PC-3 (cell line): ENCODE measurements around the gene F12. TPM values are rescaled to one million over a fixed set of nuclear protein-coding genes. Genes with fewer than 3 reads are reported as not detected.
"Not testable (repeated sequence)": the region's sequence is repeated elsewhere in the genome, so short reads cannot be mapped to it uniquely, and the experiment has no call there.

Experiments
- ATAC-seq: fragments of 200-7000 bp; cut with Tn5 transposase; 2 replicates; pipeline ENCODE4 v1.9.1; 2020; ENCODE audit warnings: mild to moderate bottlenecking, moderate library complexity
- BruUV-seq: library from RNA; stranded (reverse); fragments of 400-500 nt; replicated peaks from 2 replicates; lab custom pipeline; 2021; lab: Mats Ljungman, UMichigan
- CTCF ChIA-PET: fragments of 300-600 bp; sonication (Branson Sonifier 250); formaldehyde crosslinking; loops from one replicate; lab custom pipeline; 2022; ENCODE audit warnings: antibody characterized with exemption; lab: Charles Lee
- POLR2A ChIA-PET: fragments of 300-600 bp; sonication (Branson Sonifier 250); formaldehyde crosslinking; loops from one replicate; lab custom pipeline; 2022; ENCODE audit warnings: antibody characterized with exemption; ENCODE audit not compliant: unreplicated experiment; lab: Charles Lee
- DNase-seq: peaks from one replicate; pipeline ENCODE4 v3.0.0-alpha.2; 2015
- H2AFZ ChIP-seq: fragments of 300-600 bp; sonication (generic); 2 replicates; pipeline ENCODE4 v1.6.0; 2016; ENCODE audit warnings: antibody characterized with exemption, low read length
- H3F3A ChIP-seq: fragments of 300-600 bp; sonication (generic); one replicate; pipeline ENCODE4 v1.6.0; 2017; ENCODE audit warnings: antibody characterized with exemption, low read length, control low read depth, mild to moderate bottlenecking; ENCODE audit not compliant: unreplicated experiment
- H3K27ac ChIP-seq: fragments of 300-600 bp; sonication (generic); 2 replicates; pipeline ENCODE4 v1.5.1; 2016; ENCODE audit warnings: mild to moderate bottlenecking, low read length
- H3K27me3 ChIP-seq: fragments of 300-600 bp; sonication (generic); 2 replicates; pipeline ENCODE4 v1.6.1; 2016; ENCODE audit warnings: low read length, mixed read lengths
- H3K36me3 ChIP-seq: fragments of 300-600 bp; sonication (generic); 2 replicates; pipeline ENCODE4 v1.6.1; 2016; ENCODE audit warnings: low read depth, mixed run types, low read length, mixed read lengths
- H3K4me1 ChIP-seq: fragments of 300-600 bp; sonication (generic); 2 replicates; pipeline ENCODE4 v1.5.1; 2016; ENCODE audit warnings: low read length; ENCODE audit not compliant: insufficient read depth
- H3K4me2 ChIP-seq: fragments of 300-600 bp; sonication (generic); 2 replicates; pipeline ENCODE4 v1.6.0; 2016; ENCODE audit warnings: low read length
- H3K4me3 ChIP-seq: fragments of 300-600 bp; sonication (generic); 2 replicates; pipeline ENCODE4 v1.5.1; 2016; ENCODE audit warnings: mild to moderate bottlenecking, low read length, mixed read lengths
- H3K79me2 ChIP-seq: fragments of 300-600 bp; sonication (generic); 2 replicates; pipeline ENCODE4 v1.6.1; 2017; ENCODE audit warnings: low read length, mixed read lengths
- H3K9ac ChIP-seq: fragments of 300-600 bp; sonication (generic); 2 replicates; pipeline ENCODE4 v1.6.0; 2016; ENCODE audit warnings: mild to moderate bottlenecking, low read length
- H3K9me2 ChIP-seq: fragments of 300-600 bp; sonication (generic); replicated peaks from 2 replicates; pipeline ENCODE4 v1.6.1; 2016; ENCODE audit warnings: mixed run types, low read length, mixed read lengths
- H3K9me3 ChIP-seq: fragments of 300-600 bp; sonication (generic); 2 replicates; pipeline ENCODE4 v1.6.1; 2016; ENCODE audit warnings: low read length, mixed read lengths
- H4K20me1 ChIP-seq: fragments of 300-600 bp; sonication (generic); 2 replicates; pipeline ENCODE4 v1.6.1; 2016; ENCODE audit warnings: low read length, mixed read lengths
- EZH2 ChIP-seq: fragments of 300-600 bp; sonication (generic); IDR thresholded peaks from one replicate; pipeline ENCODE4 v1.6.1; 2017; ENCODE audit warnings: antibody characterized with exemption, mild to moderate bottlenecking, low read length; ENCODE audit not compliant: unreplicated experiment
- EZH2phosphoT487 ChIP-seq: fragments of 300-600 bp; sonication (generic); IDR thresholded peaks from 2 replicates; pipeline ENCODE4 v1.6.1; 2018; ENCODE audit warnings: mild to moderate bottlenecking, antibody characterized with exemption, low read length, borderline replicate concordance
- intact Hi-C: fragments of 100-400 bp; cut with micrococcal nuclease; formaldehyde crosslinking; loops from 2 replicates; pipeline ENCODE4 v1.9.0; 2023
- total RNA-seq: library from RNA; depleted of rRNA; stranded (reverse); fragments of >200 nt; gene quantifications from 2 replicates; pipeline ENCODE4 v1.2.3, GENCODE V29; 2014
- TF ChIP-seq, protein P1 (sequence below): fragments of 300-600 bp; sonication (generic); conservative IDR thresholded peaks from 2 replicates; pipeline ENCODE4 v1.5.1; 2017; ENCODE audit warnings: antibody characterized with exemption, low read depth, mild to moderate bottlenecking, low read length

F12 gene
- total RNA-seq, 1 experiment from 2014 or later = 36.8 TPM

DNA sequence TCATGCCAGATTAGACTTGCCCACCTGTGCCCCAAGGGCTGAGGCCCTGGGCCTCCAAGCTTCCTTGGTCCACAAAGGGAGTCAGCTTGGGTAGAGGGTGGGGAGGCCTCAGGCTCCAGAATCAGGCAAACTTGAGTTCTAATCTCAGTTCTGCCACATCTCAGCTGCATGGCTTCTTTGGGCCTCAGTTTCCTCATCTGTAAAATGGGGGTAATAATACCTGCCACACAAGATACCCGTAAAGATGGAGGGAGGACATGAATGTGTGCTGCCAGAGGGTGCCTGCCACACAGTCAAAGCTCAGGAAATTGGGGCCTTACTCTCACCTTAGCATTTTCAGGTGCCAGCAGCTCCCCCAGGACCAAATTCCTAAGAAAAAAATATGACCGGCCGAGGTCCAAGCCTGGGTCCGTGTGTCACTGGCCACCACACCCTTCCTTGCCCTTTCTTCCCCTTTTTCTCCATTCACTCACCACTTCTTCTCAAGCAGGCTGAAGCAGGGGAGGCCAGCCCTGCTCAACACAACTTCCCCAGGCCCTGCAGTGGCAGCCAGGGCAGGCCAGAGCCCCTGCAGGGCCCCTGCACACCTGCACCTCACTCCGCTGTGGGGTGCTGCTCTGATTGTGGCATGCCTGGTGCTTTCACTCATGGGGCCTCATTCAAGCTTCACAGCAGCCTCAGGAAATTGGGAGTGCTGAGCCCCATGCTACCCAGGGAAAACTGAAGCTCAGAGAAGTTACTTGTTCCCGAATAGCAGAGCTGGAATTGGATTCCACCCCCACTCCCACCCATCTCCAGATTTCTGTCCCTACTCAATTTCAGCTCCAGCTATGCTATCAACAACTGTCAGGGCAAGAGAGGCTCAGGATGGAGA, 47.7 kb downstream of the F12 start:
- no peak overlapping the region for H2AFZ ChIP-seq

DNA sequence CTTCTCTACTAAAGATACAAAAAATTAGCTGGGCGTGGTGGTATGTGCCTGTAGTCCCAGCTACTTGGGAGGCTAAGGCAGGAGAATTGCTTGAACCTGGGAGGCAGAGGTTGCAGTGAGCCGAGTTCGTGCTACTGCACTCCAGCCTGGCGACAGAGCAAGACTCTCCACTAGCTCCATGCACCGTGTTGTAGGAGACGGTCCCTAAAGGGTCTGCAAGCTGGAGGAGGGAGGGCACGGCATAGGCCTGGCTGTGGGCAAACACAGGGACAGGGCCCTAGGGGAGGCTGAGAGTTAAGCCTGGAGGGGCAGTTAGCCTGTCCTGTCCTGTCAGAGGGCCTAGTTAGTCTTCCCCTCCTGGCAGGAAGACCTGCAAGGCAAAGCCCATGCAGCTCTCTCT, 48.6 kb downstream of the F12 start:
- H3K79me2 ChIP-seq, H3F3A ChIP-seq, H3K4me2 ChIP-seq, DNase-seq, BruUV-seq, H4K20me1 ChIP-seq, intact Hi-C loops, H2AFZ ChIP-seq, H3K27me3 ChIP-seq, H3K4me3 ChIP-seq, H3K9me3 ChIP-seq, H3K9ac ChIP-seq, H3K36me3 ChIP-seq, ATAC-seq, H3K9me2 ChIP-seq, H3K27ac ChIP-seq, POLR2A ChIA-PET: not testable (repeated sequence)
- CTCF ChIA-PET = interaction anchor here (0.8 kb wide), 1 partner anchor 10 kb away, joined by 4 read pairs; no protein-coding TSS in a partner anchor
- H3K4me1 ChIP-seq = peaks cover 27% of the 10 kb centered on the region

More for the DNA sequence above, 47.7 kb downstream of the F12 start:
- ChIA-PET CTCF (no interaction called here), POLR2A (no interaction called here)
- intact Hi-C loops = no loop called here
- BruUV-seq = no TSS peak
- Histone ChIP-seq H3F3A (no peaks in the 10 kb centered on the region), H3K4me2 (no peak overlapping the region), H3K27me3 (no peaks in the 10 kb centered on the region), H3K9me2 (no peaks in the 10 kb centered on the region), H3K4me3 (no peak overlapping the region), H3K9me3 (no peaks in the 10 kb centered on the region), H3K79me2 (no peaks in the 10 kb centered on the region), H3K36me3 (no peaks in the 10 kb centered on the region), H4K20me1 (no peaks in the 10 kb centered on the region), H3K9ac (no peak overlapping the region), H3K4me1 (peaks cover 27% of the 10 kb centered on the region), H3K27ac (no peak overlapping the region)
- DNase-seq = no peak
- ATAC-seq = no peak
- no peak for TF ChIP-seq EZH2
- TF ChIP-seq EZH2phosphoT487 = no peak
- TF ChIP-seq, protein P1, sequence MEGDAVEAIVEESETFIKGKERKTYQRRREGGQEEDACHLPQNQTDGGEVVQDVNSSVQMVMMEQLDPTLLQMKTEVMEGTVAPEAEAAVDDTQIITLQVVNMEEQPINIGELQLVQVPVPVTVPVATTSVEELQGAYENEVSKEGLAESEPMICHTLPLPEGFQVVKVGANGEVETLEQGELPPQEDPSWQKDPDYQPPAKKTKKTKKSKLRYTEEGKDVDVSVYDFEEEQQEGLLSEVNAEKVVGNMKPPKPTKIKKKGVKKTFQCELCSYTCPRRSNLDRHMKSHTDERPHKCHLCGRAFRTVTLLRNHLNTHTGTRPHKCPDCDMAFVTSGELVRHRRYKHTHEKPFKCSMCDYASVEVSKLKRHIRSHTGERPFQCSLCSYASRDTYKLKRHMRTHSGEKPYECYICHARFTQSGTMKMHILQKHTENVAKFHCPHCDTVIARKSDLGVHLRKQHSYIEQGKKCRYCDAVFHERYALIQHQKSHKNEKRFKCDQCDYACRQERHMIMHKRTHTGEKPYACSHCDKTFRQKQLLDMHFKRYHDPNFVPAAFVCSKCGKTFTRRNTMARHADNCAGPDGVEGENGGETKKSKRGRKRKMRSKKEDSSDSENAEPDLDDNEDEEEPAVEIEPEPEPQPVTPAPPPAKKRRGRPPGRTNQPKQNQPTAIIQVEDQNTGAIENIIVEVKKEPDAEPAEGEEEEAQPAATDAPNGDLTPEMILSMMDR = no peak

DNA sequence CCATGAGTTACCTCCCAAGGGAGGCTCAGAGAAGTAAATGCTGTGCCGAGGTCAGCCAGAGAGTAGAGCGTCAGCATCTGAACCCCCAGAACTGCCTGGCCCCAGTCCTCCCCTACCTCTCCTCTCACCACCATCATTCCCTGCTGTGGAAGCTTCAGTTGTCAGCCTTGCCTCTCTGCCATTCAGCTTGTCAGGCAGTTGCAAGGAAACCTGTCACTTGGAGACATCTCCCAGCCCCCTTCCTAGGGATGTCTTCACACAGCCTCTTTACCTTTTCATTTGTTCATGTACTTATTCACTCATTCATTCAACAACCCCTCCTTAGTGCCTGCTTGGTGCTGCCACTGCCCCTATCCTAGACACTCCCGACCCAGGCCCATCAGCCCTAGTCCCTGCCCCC, 49.5 kb downstream of the F12 start:
- TF ChIP-seq EZH2 = no peak
- TF ChIP-seq EZH2phosphoT487 = no peak
- TF ChIP-seq, protein P1 = no peak
- no peak overlapping the region for H3K4me3 ChIP-seq
- H3K36me3 ChIP-seq = no peaks in the 10 kb centered on the region
- BruUV-seq = no TSS peak
- H3K27ac ChIP-seq = no peak overlapping the region
- no peak overlapping the region for H2AFZ ChIP-seq
- ChIA-PET POLR2A (no interaction called here), CTCF (no interaction called here)
- H3K4me1 ChIP-seq = peaks cover 27% of the 10 kb centered on the region
- no peaks in the 10 kb centered on the region for H3K27me3 ChIP-seq
- H3F3A ChIP-seq = no peaks in the 10 kb centered on the region
- intact Hi-C loops = no loop called here
- H3K79me2 ChIP-seq = no peaks in the 10 kb centered on the region
- no peak overlapping the region for H3K9ac ChIP-seq
- DNase-seq (no peak), ATAC-seq (no peak)
- no peaks in the 10 kb centered on the region for H3K9me2 ChIP-seq
- H4K20me1 ChIP-seq = no peaks in the 10 kb centered on the region
- no peaks in the 10 kb centered on the region for H3K9me3 ChIP-seq
- no peak overlapping the region for H3K4me2 ChIP-seq
